Omental fat pad (tissue), 4 donors: Measurements from ENCODE around the gene TIMM10B. TPM values are rescaled to one million over a fixed set of nuclear protein-coding genes. Genes with fewer than 3 reads are reported as not detected.
A peak's percentile ranks its signal among the peaks of the same experiment; 100 is the strongest.

Source experiments
- ATAC-seq: fragments of 150-250 bp; one replicate; pipeline ENCODE4 v1.9.1; 2016; ENCODE audit warnings: mild to moderate bottlenecking, moderate library complexity; ENCODE audit not compliant: low FRiP score
- DNase-seq: peaks from one replicate; pipeline ENCODE4 v3.0.0-alpha.2; 2019; ENCODE audit warnings: low spot score
- total RNA-seq, 4 donors: library from RNA; depleted of rRNA; stranded (reverse); fragments of >200 nt; gene quantifications; one replicate each; pipeline ENCODE4 v1.1.0, GENCODE V29; 2016
- TF ChIP-seq, protein P1 (sequence below), 3 donors: fragments of 450-650 bp; IDR thresholded peaks; one replicate each; pipeline ENCODE4 v1.5.1; 2016 to 2017; ENCODE audit warnings: antibody characterized with exemption in 3 of 3, mild to moderate bottlenecking in 3 of 3, moderate library complexity in 2 of 3

Gene TIMM10B
- total RNA-seq, 4 donors from 2014 or later, result 42.7 to 60.6 (median 47.8) TPM

DNA sequence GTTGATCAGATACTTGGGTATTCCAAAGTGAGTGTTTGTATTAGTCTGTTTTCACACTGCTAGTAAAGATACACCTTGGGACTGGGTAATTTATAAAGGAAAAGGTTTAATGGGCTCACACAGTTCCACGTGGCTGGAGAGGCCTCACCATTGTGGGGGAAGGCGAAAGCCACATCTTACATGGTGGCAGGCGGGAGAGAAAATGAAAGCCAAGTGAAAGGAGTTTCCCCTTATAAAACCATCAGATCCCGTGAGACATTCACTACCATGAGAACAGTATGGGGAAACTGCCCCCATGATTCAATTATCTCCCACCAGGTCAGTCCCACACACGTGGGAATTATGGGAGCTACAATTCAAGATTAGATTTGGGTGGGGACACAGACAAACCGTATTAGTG is 7.0 kb downstream of the TIMM10B start:
- ATAC-seq, result no peak
- no peak for DNase-seq
- TF ChIP-seq, protein P1, sequence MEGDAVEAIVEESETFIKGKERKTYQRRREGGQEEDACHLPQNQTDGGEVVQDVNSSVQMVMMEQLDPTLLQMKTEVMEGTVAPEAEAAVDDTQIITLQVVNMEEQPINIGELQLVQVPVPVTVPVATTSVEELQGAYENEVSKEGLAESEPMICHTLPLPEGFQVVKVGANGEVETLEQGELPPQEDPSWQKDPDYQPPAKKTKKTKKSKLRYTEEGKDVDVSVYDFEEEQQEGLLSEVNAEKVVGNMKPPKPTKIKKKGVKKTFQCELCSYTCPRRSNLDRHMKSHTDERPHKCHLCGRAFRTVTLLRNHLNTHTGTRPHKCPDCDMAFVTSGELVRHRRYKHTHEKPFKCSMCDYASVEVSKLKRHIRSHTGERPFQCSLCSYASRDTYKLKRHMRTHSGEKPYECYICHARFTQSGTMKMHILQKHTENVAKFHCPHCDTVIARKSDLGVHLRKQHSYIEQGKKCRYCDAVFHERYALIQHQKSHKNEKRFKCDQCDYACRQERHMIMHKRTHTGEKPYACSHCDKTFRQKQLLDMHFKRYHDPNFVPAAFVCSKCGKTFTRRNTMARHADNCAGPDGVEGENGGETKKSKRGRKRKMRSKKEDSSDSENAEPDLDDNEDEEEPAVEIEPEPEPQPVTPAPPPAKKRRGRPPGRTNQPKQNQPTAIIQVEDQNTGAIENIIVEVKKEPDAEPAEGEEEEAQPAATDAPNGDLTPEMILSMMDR (IDR thresholded peaks at IDR 0.05), result no peak

GRCh38 chr11:6488821-6489220 is 7.5 kb downstream of the TIMM10B start:
- DNase-seq (no peak), ATAC-seq (no peak)
- TF ChIP-seq, protein P1 (IDR thresholded peaks at IDR 0.05), result no peak

- ATAC-seq, result no peak
- DNase-seq, result no peak
Measured at GRCh38 chr11:6489306-6489705, 8.0 kb downstream of the TIMM10B start.

DNA sequence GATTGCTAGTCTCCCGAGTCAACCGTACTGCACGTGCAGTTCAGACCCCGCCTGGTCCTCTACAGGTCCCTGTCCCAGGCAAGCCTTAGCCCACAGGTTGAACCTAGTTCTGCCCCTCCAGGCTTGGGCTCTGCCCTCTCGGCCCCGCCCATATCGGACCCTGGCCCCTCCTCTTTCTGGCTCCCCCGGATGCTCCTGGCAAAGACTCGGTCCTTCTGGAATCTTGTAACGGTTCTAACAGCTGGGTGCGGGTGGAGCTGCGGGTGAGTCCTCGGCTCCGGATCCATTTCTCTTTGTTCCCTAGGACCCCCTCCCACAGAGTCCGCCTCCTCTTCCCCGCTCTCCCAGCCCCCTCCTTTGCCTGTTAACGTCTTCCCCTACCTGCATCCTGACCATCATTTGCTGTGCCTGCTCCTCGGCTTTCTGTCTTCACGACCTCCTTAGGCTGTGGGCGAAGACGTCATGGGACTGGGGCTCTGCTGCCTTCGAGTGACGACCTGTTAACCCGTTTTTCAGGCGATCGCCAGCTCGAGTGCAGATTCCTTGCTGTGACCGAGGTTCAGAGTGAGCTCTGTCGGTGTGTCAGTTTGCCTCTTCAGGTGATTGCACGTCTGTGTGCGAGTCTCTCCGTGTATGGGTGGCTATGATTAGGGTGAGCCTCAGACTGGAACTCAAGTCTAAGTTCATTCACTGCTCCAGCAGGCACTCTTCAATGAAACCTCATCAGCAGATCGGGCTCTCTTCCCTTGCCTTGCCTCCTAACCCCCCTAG is 16.0 kb downstream of the TIMM10B start, which contains the start of gene DNHD1:
Gene DNHD1 (plus strand): TSS at position 212 of the 771 bp plus-strand sequence. CDS start 936 bp downstream, outside the sequence.
- DNase-seq, result no peak
- TF ChIP-seq, protein P1 (IDR thresholded peaks at IDR 0.05), result no peak
- ATAC-seq, result peak; percentile 53

More at GRCh38 chr11:6489306-6489705, 8.0 kb downstream of the TIMM10B start:
- TF ChIP-seq, protein P1 (IDR thresholded peaks at IDR 0.05), result no peak

GRCh38 chr11:6498121-6498520 is 16.8 kb downstream of the TIMM10B start:
- ATAC-seq (no peak), DNase-seq (no peak)
- TF ChIP-seq, protein P1 (IDR thresholded peaks at IDR 0.05), result no peak

- TF ChIP-seq, protein P1 (IDR thresholded peaks at IDR 0.05), result no peak
- no peak for DNase-seq
- ATAC-seq, result no peak
Measured at GRCh38 chr11:6498544-6498943, 17.2 kb downstream of the TIMM10B start.

DNA sequence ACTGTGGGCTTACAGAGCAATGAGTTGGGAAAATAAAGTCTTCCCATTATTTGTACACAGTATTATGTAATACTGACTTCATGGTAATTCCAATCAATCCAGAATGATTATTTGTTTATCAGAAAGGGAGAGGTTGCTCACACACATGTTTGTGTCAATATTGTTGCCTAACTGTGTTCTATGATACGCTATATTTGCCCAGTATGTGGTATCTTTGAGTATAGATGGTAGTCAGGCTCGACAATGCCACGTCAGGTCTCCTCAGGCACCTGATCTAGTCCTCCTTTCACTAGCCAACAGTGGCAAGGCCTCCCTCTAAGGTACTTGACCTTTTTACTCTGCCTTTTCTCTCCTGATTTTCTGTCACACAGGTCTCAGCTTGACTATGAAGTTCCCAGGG is 21.1 kb downstream of the TIMM10B start:
- ATAC-seq (no peak), DNase-seq (no peak)
- TF ChIP-seq, protein P1 (IDR thresholded peaks at IDR 0.05), result no peak
